Astrocyte of the spinal cord (primary cell): ENCODE results near the gene PMS1.

ENCODE experiments used
- DNase-seq: peaks from one replicate; pipeline ENCODE4 v3.0.0; 2011; ENCODE audit warnings: low read depth, low spot score
- H3K4me3 ChIP-seq: 2 replicates; pipeline ENCODE4 v1.5.1; 2011; ENCODE audit warnings: low read depth, mild to moderate bottlenecking, low read length, moderate library complexity
- CTCF ChIP-seq: IDR thresholded peaks from 2 replicates; pipeline ENCODE4 v1.5.1; 2012; ENCODE audit warnings: low read depth, mild to moderate bottlenecking, low read length, inconsistent platforms
- in situ Hi-C: cut with HindIII; loops from 2 replicates; pipeline ENCODE4 v1.10.0; 2017; ENCODE audit warnings: low sequenced_read_pairs

PMS1 gene

GRCh38 chr2:189763908-189764661 is 20.2 kb upstream of the PMS1 start:
- in situ Hi-C loops: no loop called here
- no peak overlapping the region for H3K4me3 ChIP-seq
- DNase-seq: peak; percentile 20
- TF ChIP-seq CTCF: no peak

- TF ChIP-seq CTCF: no peak
- DNase-seq: no peak
- in situ Hi-C loops: no loop called here
- H3K4me3 ChIP-seq: no peak overlapping the region
Observed at GRCh38 chr2:189770590-189771322, 13.5 kb upstream of the PMS1 start.

- TF ChIP-seq CTCF: no peak
- in situ Hi-C loops: no loop called here
- no peak for DNase-seq
- no peak overlapping the region for H3K4me3 ChIP-seq
Observed at GRCh38 chr2:189772212-189772611, 12.0 kb upstream of the PMS1 start.

- DNase-seq: no peak
- no peak overlapping the region for H3K4me3 ChIP-seq
- no peak for TF ChIP-seq CTCF
- in situ Hi-C loops: no loop called here
Observed at GRCh38 chr2:189782221-189782671, 2.0 kb upstream of the PMS1 start.

GRCh38 chr2:189783451-189783926 is 761 bp upstream of the PMS1 start:
- peak; percentile 58 for DNase-seq
- TF ChIP-seq CTCF: no peak
- peak overlapping the region; percentile 63 for H3K4me3 ChIP-seq
- in situ Hi-C loops: no loop called here

- no peak for DNase-seq
- no peak overlapping the region for H3K4me3 ChIP-seq
- in situ Hi-C loops: no loop called here
- TF ChIP-seq CTCF: no peak
Observed at GRCh38 chr2:189791338-189792042, 7.2 kb downstream of the PMS1 start.
